HepG2 (cell line): ENCODE data around the gene DUS2. TPM values are rescaled to one million over a fixed set of nuclear protein-coding genes. Genes with fewer than 3 reads are reported as not detected.

Experiments used
- ARNTL ChIP-seq: sonication (generic); formaldehyde crosslinking; IDR thresholded peaks from 2 replicates; pipeline ENCODE4 v1.4.0; 2020; ENCODE audit warnings: mild to moderate bottlenecking, missing genetic modification reagents
- ATF5 ChIP-seq: sonication (generic); formaldehyde crosslinking; IDR thresholded peaks from 2 replicates; pipeline ENCODE4 v1.4.0; 2020; ENCODE audit warnings: mild to moderate bottlenecking, low read depth, missing genetic modification reagents
- CC2D1A ChIP-seq: sonication (generic); formaldehyde crosslinking; IDR thresholded peaks from 2 replicates; pipeline ENCODE4 v1.8.1; 2023; ENCODE audit warnings: mild to moderate bottlenecking, missing genetic modification reagents
- DMAP1 ChIP-seq: IDR thresholded peaks from 2 replicates; pipeline ENCODE4 v1.6.1; 2016
- FOXA1 ChIP-seq, 2 experiments: fragments of 450-650 bp in 1 of 2; sonication (generic) in 1 of 2; formaldehyde crosslinking in 1 of 2; IDR thresholded peaks; 2 replicates each; pipeline versions ENCODE4 v1.4.0 to v1.6.1; 2016 to 2020; ENCODE audit warnings: missing genetic modification reagents in 1 of 2
- FOXJ3 ChIP-seq: sonication (generic); formaldehyde crosslinking; IDR thresholded peaks from 2 replicates; pipeline ENCODE4 v1.4.0; 2020; ENCODE audit warnings: missing genetic modification reagents, mild to moderate bottlenecking, borderline replicate concordance
- KLF6 ChIP-seq: IDR thresholded peaks from 2 replicates; pipeline ENCODE4 v1.8.0; 2016; ENCODE audit warnings: missing biosample characterization, missing genetic modification reagents
- MXD4 ChIP-seq: IDR thresholded peaks from 2 replicates; pipeline ENCODE4 v1.6.1; 2016; ENCODE audit warnings: mild to moderate bottlenecking, missing biosample characterization, missing genetic modification reagents
- NFYB ChIP-seq: sonication (generic); formaldehyde crosslinking; IDR thresholded peaks from 2 replicates; pipeline ENCODE4 v1.4.0; 2020; ENCODE audit warnings: missing genetic modification reagents
- NR0B2 ChIP-seq: sonication (generic); formaldehyde crosslinking; IDR thresholded peaks from 2 replicates; pipeline ENCODE4 v1.4.0; 2020; ENCODE audit warnings: mild to moderate bottlenecking, missing genetic modification reagents
- PAWR ChIP-seq: sonication (generic); formaldehyde crosslinking; IDR thresholded peaks from 2 replicates; pipeline ENCODE4 v1.4.0; 2020; ENCODE audit warnings: missing genetic modification reagents, mild to moderate bottlenecking, borderline replicate concordance
- RBM22 ChIP-seq: fragments of 200-400 bp; formaldehyde crosslinking; optimal IDR thresholded peaks from 2 replicates; pipeline ENCODE3; 2017; ENCODE audit warnings: mild to moderate bottlenecking, low read length, moderate library complexity
- REXO4 ChIP-seq: sonication (generic); formaldehyde crosslinking; IDR thresholded peaks from 2 replicates; pipeline ENCODE4 v1.8.0; 2022; ENCODE audit warnings: missing genetic modification reagents, mild to moderate bottlenecking, borderline replicate concordance
- SAP130 ChIP-seq: IDR thresholded peaks from 2 replicates; pipeline ENCODE4 v1.6.1; 2016; ENCODE audit warnings: low read depth
- SNAPC2 ChIP-seq: sonication (generic); formaldehyde crosslinking; IDR thresholded peaks from 2 replicates; pipeline ENCODE4 v1.8.1; 2022; ENCODE audit warnings: mild to moderate bottlenecking, missing genetic modification reagents
- U2AF1 ChIP-seq: fragments of 200-400 bp; formaldehyde crosslinking; optimal IDR thresholded peaks from 2 replicates; pipeline ENCODE3; 2017; ENCODE audit warnings: mild to moderate bottlenecking, low read depth, low read length
- ZBTB7B ChIP-seq: sonication (generic); formaldehyde crosslinking; IDR thresholded peaks from 2 replicates; pipeline ENCODE4 v1.4.0; 2020; ENCODE audit warnings: missing genetic modification reagents
- ZEB1 ChIP-seq: IDR thresholded peaks from 2 replicates; pipeline ENCODE4 v1.6.1; 2012; ENCODE audit warnings: mild to moderate bottlenecking, low read depth, inconsistent platforms; ENCODE audit not compliant: insufficient replicate concordance
- ZMAT3 ChIP-seq: sonication (generic); formaldehyde crosslinking; conservative IDR thresholded peaks from 2 replicates; pipeline ENCODE4 v1.7.0; 2021; ENCODE audit warnings: missing genetic modification reagents
- ZMYM3 ChIP-seq: sonication (generic); formaldehyde crosslinking; IDR thresholded peaks from 2 replicates; pipeline ENCODE4 v1.5.1; 2020; ENCODE audit warnings: mild to moderate bottlenecking, missing genetic modification reagents
- ZNF121 ChIP-seq: sonication (generic); formaldehyde crosslinking; IDR thresholded peaks from 2 replicates; pipeline ENCODE4 v1.5.0; 2020; ENCODE audit warnings: mild to moderate bottlenecking, missing genetic modification reagents
- ZNF256 ChIP-seq: sonication (generic); formaldehyde crosslinking; conservative IDR thresholded peaks from 2 replicates; pipeline ENCODE4 v1.4.0; 2020; ENCODE audit warnings: missing genetic modification reagents
- ZNF275 ChIP-seq: sonication (generic); formaldehyde crosslinking; IDR thresholded peaks from 2 replicates; pipeline ENCODE4 v1.8.0; 2022; ENCODE audit warnings: missing genetic modification reagents, mild to moderate bottlenecking, inconsistent platforms, borderline replicate concordance
- ZNF3 ChIP-seq: IDR thresholded peaks from 2 replicates; pipeline ENCODE4 v1.7.0; 2017; ENCODE audit warnings: inconsistent platforms
- ZNF335 ChIP-seq: sonication (generic); formaldehyde crosslinking; IDR thresholded peaks from 2 replicates; pipeline ENCODE4 v1.4.0; 2020; ENCODE audit warnings: missing genetic modification reagents
- ZNF414 ChIP-seq: sonication (generic); formaldehyde crosslinking; IDR thresholded peaks from 2 replicates; pipeline ENCODE4 v1.5.0; 2020; ENCODE audit warnings: missing genetic modification reagents
- ZSCAN9 ChIP-seq: IDR thresholded peaks from 2 replicates; pipeline ENCODE4 v1.6.1; 2016; ENCODE audit warnings: borderline replicate concordance
- polyA plus RNA-seq, 8 experiments: library from polyadenylated mRNA; depleted of rRNA in 3 of 8; stranded (reverse) in 7 of 8; unstranded in 1 of 8; fragments of >200 nt; fragmentation: Illumina TruSeq in 4 of 8; extraction: Trizol in 4 of 8; gene quantifications; 2 replicates each; pipeline versions ENCODE4 v1.2.1 to v1.2.3, GENCODE V29; 2011 to 2016; ENCODE audit warnings: low read depth in 4 of 8, missing spikeins in 1 of 8, mixed read lengths in 1 of 8; ENCODE audit not compliant: insufficient read depth in 1 of 8
- total RNA-seq, 5 experiments: library from RNA; depleted of rRNA; stranded (reverse); fragments of >200 nt; fragmentation: Illumina TruSeq; extraction: Trizol; gene quantifications; 2 replicates each; pipeline ENCODE4 v1.2.3, GENCODE V29; 2016; ENCODE audit warnings: low read depth in 1 of 5

The DUS2 gene
- total and polyA plus RNA-seq, 2 of the 13 experiments (the other 11 are each of a cell fraction or from before 2014, with no cell fraction given), result 17.8 to 25.1 TPM

GRCh38 chr16:67993207-67994039, 29.7 kb upstream of the DUS2 start (continued):
- TF ChIP-seq ZNF335 (CRISPR knock-in tag), result peak; percentile 85
- 0 out of 2 replicates have a peak, but pooled peaks have one; percentile 45 for TF ChIP-seq ATF5 (CRISPR knock-in tag)
- peak; percentile 81 for TF ChIP-seq ZSCAN9 (CRISPR knock-in tag)
- TF ChIP-seq SAP130 (CRISPR knock-in tag), result peak; percentile 79
- 0 out of 2 replicates have a peak, but pooled peaks have one; percentile 22 for TF ChIP-seq NFYB (CRISPR knock-in tag)
- TF ChIP-seq FOXJ3 (CRISPR knock-in tag), result peak; percentile 15; the same call in 1 of the 2 replicates
- no peak for TF ChIP-seq RBM22
- no peak for TF ChIP-seq PAWR
- no peak for TF ChIP-seq FOXA1 (IDR thresholded peaks at IDR 0.05)
- TF ChIP-seq FOXA1 (CRISPR knock-in tag; IDR thresholded peaks at IDR 0.05), result no peak
- TF ChIP-seq ZBTB7B (CRISPR knock-in tag), result peak; percentile 92
- TF ChIP-seq REXO4, result no peak
- 0 out of 2 replicates have a peak, but pooled peaks have one; percentile 70 for TF ChIP-seq NR0B2 (CRISPR knock-in tag)
- peak; percentile 51 for TF ChIP-seq ZNF121 (CRISPR knock-in tag)
- TF ChIP-seq ZNF414 (CRISPR knock-in tag), result no peak; the same call in 1 of the 2 replicates
- no peak for TF ChIP-seq CC2D1A
- TF ChIP-seq ZNF3 (CRISPR knock-in tag), result 0 out of 2 replicates have a peak, but pooled peaks have one; percentile 24
- peak; percentile 96 for TF ChIP-seq KLF6 (CRISPR knock-in tag)
- peak; percentile 71 for TF ChIP-seq ZMYM3 (CRISPR knock-in tag)
- peak; percentile 89 for TF ChIP-seq DMAP1 (CRISPR knock-in tag)
- TF ChIP-seq ZNF275 (CRISPR knock-in tag), result peak; percentile 98
- TF ChIP-seq ARNTL, result peak; percentile 70; the same call in 1 of the 2 replicates
- peak; percentile 67; the same call in 1 of the 2 replicates for TF ChIP-seq ZNF256 (CRISPR knock-in tag)
- TF ChIP-seq U2AF1, result peak; percentile 53
- no peak for TF ChIP-seq SNAPC2 (CRISPR knock-in tag)
- peak; percentile 84 for TF ChIP-seq ZEB1
- 0 out of 2 replicates have a peak, but pooled peaks have one; percentile 51 for TF ChIP-seq ZMAT3 (CRISPR knock-in tag)
- 0 out of 2 replicates have a peak, but pooled peaks have one; percentile 73 for TF ChIP-seq MXD4
